HG03342 (cell line): ENCODE measurements around the gene WASF3.
"Not testable (repeated sequence)": the region's sequence is repeated elsewhere in the genome, so short reads cannot be mapped to it uniquely, and the experiment has no call there.

Source experiments
- ATAC-seq: cut with Tn5 transposase; IDR thresholded peaks from one replicate; pipeline ENCODE4 v1.9.1; 2021; ENCODE audit warnings: mild to moderate bottlenecking, moderate library complexity; ENCODE audit not compliant: unreplicated experiment

The WASF3 gene

GRCh38 chr13:26626271-26626670, 68.8 kb downstream of the WASF3 start:
- no peak for ATAC-seq

- no peak for ATAC-seq
These were observed 71.2 kb downstream of the WASF3 start for GRCh38 chr13:26628706-26629105.

- no peak for ATAC-seq
These were observed 71.9 kb downstream of the WASF3 start for GRCh38 chr13:26629260-26629825.

GRCh38 chr13:26635634-26636033, 78.2 kb downstream of the WASF3 start:
- not testable (repeated sequence) for ATAC-seq

- not testable (repeated sequence) for ATAC-seq
These were observed 78.6 kb downstream of the WASF3 start for GRCh38 chr13:26636073-26636472.

- no peak for ATAC-seq
These were observed 89.1 kb downstream of the WASF3 start for GRCh38 chr13:26646603-26647002.

- no peak for ATAC-seq
These were observed 93.8 kb downstream of the WASF3 start for GRCh38 chr13:26651234-26651633.

- no peak for ATAC-seq
These were observed 95.8 kb downstream of the WASF3 start for GRCh38 chr13:26653310-26653709.

- ATAC-seq: no peak
These were observed 96.4 kb downstream of the WASF3 start for GRCh38 chr13:26653842-26654241.

- no peak for ATAC-seq
These were observed 99.4 kb downstream of the WASF3 start for GRCh38 chr13:26656919-26657318.

GRCh38 chr13:26658448-26659385, 101.2 kb downstream of the WASF3 start:
- ATAC-seq: no peak

GRCh38 chr13:26660185-26660584, 102.7 kb downstream of the WASF3 start:
- ATAC-seq: no peak

- ATAC-seq: no peak
These were observed 103.3 kb downstream of the WASF3 start for GRCh38 chr13:26660766-26661165.

GRCh38 chr13:26663791-26664190, 106.3 kb downstream of the WASF3 start:
- no peak for ATAC-seq

- no peak for ATAC-seq
These were observed 106.8 kb downstream of the WASF3 start for GRCh38 chr13:26664286-26664685.

GRCh38 chr13:26664876-26665275, 107.4 kb downstream of the WASF3 start:
- ATAC-seq: no peak

GRCh38 chr13:26668357-26669146, 111.1 kb downstream of the WASF3 start:
- ATAC-seq: no peak

- ATAC-seq: no peak
These were observed 116.4 kb downstream of the WASF3 start for GRCh38 chr13:26673890-26674289.

GRCh38 chr13:26677156-26677555, 119.7 kb downstream of the WASF3 start:
- ATAC-seq: no peak

GRCh38 chr13:26678330-26678729, 120.8 kb downstream of the WASF3 start:
- no peak for ATAC-seq

- no peak for ATAC-seq
These were observed 121.3 kb downstream of the WASF3 start for GRCh38 chr13:26678796-26679195.
